Ascending aorta (tissue), 2 donors: Measurements from ENCODE around the gene LRRC61. TPM values are rescaled to one million over a fixed set of nuclear protein-coding genes. Genes with fewer than 3 reads are reported as not detected.

Experiments used
- DNase-seq, 2 donors: peaks; one replicate each; pipeline ENCODE4 v3.0.0-alpha.2; 2019; ENCODE audit warnings: low spot score in 2 of 2
- H3K27ac ChIP-seq, 2 donors: fragments of 200-600 bp; sonication (generic); one replicate each; pipeline ENCODE4 v1.5.1; 2016 to 2017; ENCODE audit warnings: mild to moderate bottlenecking in 1 of 2
- H3K27me3 ChIP-seq: fragments of 200-600 bp; sonication (generic); one replicate; pipeline ENCODE4 v1.5.1; 2017
- H3K36me3 ChIP-seq, 2 donors: fragments of 200-600 bp; sonication (generic); one replicate each; pipeline ENCODE4 v1.5.1; 2016
- H3K4me1 ChIP-seq, 2 donors: fragments of 200-600 bp; sonication (generic); one replicate each; pipeline ENCODE4 v1.5.1; 2016 to 2017; ENCODE audit warnings: mild to moderate bottlenecking in 1 of 2
- H3K4me3 ChIP-seq, 2 donors: fragments of 200-600 bp; sonication (generic); one replicate each; pipeline ENCODE4 v1.5.1; 2016 to 2017; ENCODE audit warnings: mild to moderate bottlenecking in 1 of 2
- H3K9me3 ChIP-seq, 2 donors: fragments of 200-600 bp; sonication (generic); one replicate each; pipeline ENCODE4 v1.5.1; 2016
- CTCF ChIP-seq, 3 experiments: fragments of 200-600 bp in 2 of 3; fragments of 450-650 bp in 1 of 3; sonication (generic) in 2 of 3; IDR thresholded peaks; one replicate each; pipeline ENCODE4 v1.5.1; 2016 to 2019; ENCODE audit warnings: antibody characterized with exemption in 3 of 3, mild to moderate bottlenecking in 1 of 3, moderate library complexity in 1 of 3
- intact Hi-C: fragments of 100-400 bp; cut with DNase I; formaldehyde crosslinking; loops from one replicate; pipeline ENCODE4 v1.15.1; 2023
- total RNA-seq: library from RNA; depleted of rRNA; stranded (reverse); fragments of >200 nt; gene quantifications from one replicate; pipeline ENCODE4 v1.1.0, GENCODE V29; 2016

The LRRC61 gene
- total RNA-seq, 1 donor from 2014 or later: 14.7 TPM

GRCh38 chr7:150373049-150373801, 50.1 kb downstream of the LRRC61 start:
- H3K27me3 ChIP-seq: no peaks in the 10 kb centered on the region
- peak in 1 of 2 donors; percentile 55 for DNase-seq
- no peak for TF ChIP-seq CTCF (IDR thresholded peaks at IDR 0.05)
- H3K9me3 ChIP-seq: no peaks in the 10 kb centered on the region
- intact Hi-C loops: loop anchor here (10.0 kb wide), 2 partner anchors 658 to 1108 kb away; partner anchors contain the start of gene ZNF783
- H3K27ac ChIP-seq: no peak overlapping the region
- peaks cover 29 to 47% of the 10 kb centered on the region in 2 donors for H3K36me3 ChIP-seq
- H3K4me3 ChIP-seq: no peak overlapping the region
- H3K4me1 ChIP-seq: peaks cover 8 to 11% of the 10 kb centered on the region in 2 donors

- peak in 1 of 2 donors; percentile 37 for DNase-seq
- Histone ChIP-seq H3K27me3 (no peaks in the 10 kb centered on the region), H3K4me1 (peaks cover 8 to 11% of the 10 kb centered on the region in 2 donors), H3K27ac (no peak overlapping the region), H3K36me3 (peaks cover 29 to 47% of the 10 kb centered on the region in 2 donors), H3K9me3 (no peaks in the 10 kb centered on the region), H3K4me3 (no peak overlapping the region)
- intact Hi-C loops: loop anchor here (10.0 kb wide), 2 partner anchors 659 to 1109 kb away; partner anchors contain the start of gene ZNF783
- TF ChIP-seq CTCF (IDR thresholded peaks at IDR 0.05): no peak
Measured at GRCh38 chr7:150374026-150374425, 50.9 kb downstream of the LRRC61 start.

- TF ChIP-seq CTCF (IDR thresholded peaks at IDR 0.05): no peak
- H3K27ac ChIP-seq: no peak overlapping the region
- peak in 1 of 2 donors; percentile 38 for DNase-seq
- peaks cover 29 to 47% of the 10 kb centered on the region in 2 donors for H3K36me3 ChIP-seq
- intact Hi-C loops: loop anchor here (10.0 kb wide), 2 partner anchors 660 to 1110 kb away; partner anchors contain the start of gene ZNF783
- H3K9me3 ChIP-seq: no peaks in the 10 kb centered on the region
- H3K4me3 ChIP-seq: no peak overlapping the region
- H3K27me3 ChIP-seq: no peaks in the 10 kb centered on the region
- H3K4me1 ChIP-seq: peaks cover 7 to 11% of the 10 kb centered on the region in 2 donors
Measured at GRCh38 chr7:150374472-150374871, 51.3 kb downstream of the LRRC61 start.

- Histone ChIP-seq H3K27me3 (no peaks in the 10 kb centered on the region), H3K27ac (no peak overlapping the region), H3K4me3 (no peak overlapping the region), H3K4me1 (peaks cover 0 to 6% of the 10 kb centered on the region in 2 donors), H3K9me3 (no peaks in the 10 kb centered on the region), H3K36me3 (peaks cover 27 to 39% of the 10 kb centered on the region in 2 donors)
- DNase-seq: peak in 1 of 2 donors; percentile 44
- intact Hi-C loops: loop anchor here (5.0 to 10.0 kb wide), 4 partner anchors 504 to 1111 kb away; partner anchors contain the start of genes ATP6V0E2, ZNF783 and ZNF862
- TF ChIP-seq CTCF (IDR thresholded peaks at IDR 0.05): no peak
Measured at GRCh38 chr7:150375662-150376521, 52.7 kb downstream of the LRRC61 start.

GRCh38 chr7:150376560-150376959, 53.4 kb downstream of the LRRC61 start:
- intact Hi-C loops: loop anchor here (5.0 to 10.0 kb wide), 4 partner anchors 504 to 1112 kb away; partner anchors contain the start of genes ATP6V0E2, ZNF783 and ZNF862
- H3K4me1 ChIP-seq: peaks cover 0 to 6% of the 10 kb centered on the region in 2 donors
- H3K36me3 ChIP-seq: peaks cover 20 to 32% of the 10 kb centered on the region in 2 donors
- no peak for DNase-seq
- H3K9me3 ChIP-seq: no peaks in the 10 kb centered on the region
- H3K27me3 ChIP-seq: no peaks in the 10 kb centered on the region
- H3K4me3 ChIP-seq: no peak overlapping the region
- H3K27ac ChIP-seq: no peak overlapping the region
- no peak for TF ChIP-seq CTCF (IDR thresholded peaks at IDR 0.05)
